ENCODE measurements around the gene AP5S1. TPM values are rescaled to one million over a fixed set of nuclear protein-coding genes. Genes with fewer than 3 reads are reported as not detected.

AP5S1 gene
- total and polyA plus RNA-seq, 2 experiments from 2014 or later, result 7.6 to 22.9 TPM

DNA sequence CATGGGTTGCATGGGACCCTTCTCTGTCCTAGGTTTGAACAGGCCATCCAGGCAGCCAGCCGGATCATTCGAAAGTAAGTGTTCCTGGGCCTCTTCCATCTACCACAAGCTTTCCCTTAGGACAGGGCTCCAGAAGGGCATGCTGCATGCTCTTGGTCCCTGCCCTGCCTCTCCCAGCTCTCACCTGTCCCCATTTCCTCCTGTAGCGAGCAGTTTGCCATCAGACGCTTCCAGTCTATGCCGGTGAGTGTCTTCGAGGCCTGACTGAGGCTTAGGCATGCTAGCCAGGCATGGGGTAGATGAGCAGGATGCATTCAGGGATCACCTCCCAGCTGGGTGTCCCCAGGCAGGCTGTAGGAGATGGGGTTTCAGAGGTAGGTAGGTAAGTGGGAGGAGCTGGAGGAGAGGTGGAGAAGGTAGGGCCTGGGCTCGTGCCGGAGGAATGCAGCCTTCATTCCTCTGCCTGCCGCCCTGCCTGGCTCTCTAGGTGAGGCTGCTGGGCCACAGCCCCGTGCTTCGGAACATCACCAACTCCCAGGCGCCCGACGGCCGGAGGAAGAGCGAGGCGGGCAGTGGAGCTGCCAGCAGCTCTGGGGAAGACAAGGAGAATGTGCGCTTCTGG, 20.0 kb upstream of the AP5S1 start:
- Histone ChIP-seq H3K4me3 (no peak overlapping the region), H3K4me1 (ENCODE audit: low read depth) (peaks cover 10% of the 10 kb centered on the region), H3K36me3 (no peaks in the 10 kb centered on the region), H3K9me3 (ENCODE audit: low read depth) (no peaks in the 10 kb centered on the region), H3K27me3 (no peaks in the 10 kb centered on the region), H3K27ac (no peak overlapping the region)
- DNase-seq (ENCODE audit: low read depth in 1 of 2, low spot score in 1 of 2), result no peak
- TF ChIP-seq, protein P1, sequence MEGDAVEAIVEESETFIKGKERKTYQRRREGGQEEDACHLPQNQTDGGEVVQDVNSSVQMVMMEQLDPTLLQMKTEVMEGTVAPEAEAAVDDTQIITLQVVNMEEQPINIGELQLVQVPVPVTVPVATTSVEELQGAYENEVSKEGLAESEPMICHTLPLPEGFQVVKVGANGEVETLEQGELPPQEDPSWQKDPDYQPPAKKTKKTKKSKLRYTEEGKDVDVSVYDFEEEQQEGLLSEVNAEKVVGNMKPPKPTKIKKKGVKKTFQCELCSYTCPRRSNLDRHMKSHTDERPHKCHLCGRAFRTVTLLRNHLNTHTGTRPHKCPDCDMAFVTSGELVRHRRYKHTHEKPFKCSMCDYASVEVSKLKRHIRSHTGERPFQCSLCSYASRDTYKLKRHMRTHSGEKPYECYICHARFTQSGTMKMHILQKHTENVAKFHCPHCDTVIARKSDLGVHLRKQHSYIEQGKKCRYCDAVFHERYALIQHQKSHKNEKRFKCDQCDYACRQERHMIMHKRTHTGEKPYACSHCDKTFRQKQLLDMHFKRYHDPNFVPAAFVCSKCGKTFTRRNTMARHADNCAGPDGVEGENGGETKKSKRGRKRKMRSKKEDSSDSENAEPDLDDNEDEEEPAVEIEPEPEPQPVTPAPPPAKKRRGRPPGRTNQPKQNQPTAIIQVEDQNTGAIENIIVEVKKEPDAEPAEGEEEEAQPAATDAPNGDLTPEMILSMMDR (IDR thresholded peaks at IDR 0.05; ENCODE audit: low read depth, low read length), result no peak

DNA sequence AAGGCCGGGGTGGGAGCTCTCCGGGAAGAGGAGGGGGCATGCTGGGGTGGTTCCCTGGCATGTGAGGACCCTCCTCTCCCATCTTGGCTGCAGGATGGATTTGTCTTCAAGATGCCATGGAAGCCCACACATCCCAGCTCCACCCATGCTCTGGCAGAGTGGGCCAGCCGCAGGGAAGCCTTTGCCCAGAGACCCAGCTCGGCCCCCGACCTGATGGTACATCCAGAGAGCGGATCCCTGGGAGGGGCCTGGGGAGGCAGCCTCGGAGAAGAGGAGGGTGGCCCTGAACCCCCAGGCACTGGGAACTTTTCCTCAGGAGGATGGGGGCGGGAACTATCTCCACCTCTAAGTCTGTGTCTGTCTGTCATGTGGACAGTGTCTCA, 19.5 kb upstream of the AP5S1 start:
- TF ChIP-seq, protein P1 (IDR thresholded peaks at IDR 0.05; ENCODE audit: low read depth, low read length), result no peak
- H3K4me3 ChIP-seq, result no peak overlapping the region
- H3K27ac ChIP-seq, result no peak overlapping the region
- H3K9me3 ChIP-seq (ENCODE audit: low read depth), result no peaks in the 10 kb centered on the region
- H3K36me3 ChIP-seq, result no peaks in the 10 kb centered on the region
- peaks cover 10% of the 10 kb centered on the region for H3K4me1 ChIP-seq (ENCODE audit: low read depth)
- DNase-seq (ENCODE audit: low read depth in 1 of 2, low spot score in 1 of 2), result no peak
- no peaks in the 10 kb centered on the region for H3K27me3 ChIP-seq

DNA sequence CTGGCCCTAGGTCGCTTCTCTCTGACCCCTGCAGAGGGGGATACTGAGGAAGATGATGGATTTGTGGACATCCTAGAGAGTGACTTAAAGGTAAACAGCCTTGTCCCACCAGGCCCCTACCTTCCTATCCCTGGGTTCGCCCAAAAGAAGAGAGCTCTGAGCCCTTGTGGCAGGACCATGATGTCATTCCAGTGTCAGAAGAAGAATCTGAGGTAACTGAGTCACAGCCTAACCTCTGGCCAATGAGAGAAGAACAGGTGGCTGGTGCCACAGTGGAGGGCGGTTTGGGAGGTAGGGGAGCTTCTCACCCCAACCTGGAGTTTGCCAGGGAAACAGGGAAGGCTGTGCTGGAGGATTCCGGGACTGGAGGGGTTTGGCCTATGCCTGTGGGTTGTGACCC, 19.0 kb upstream of the AP5S1 start:
- Histone ChIP-seq H3K27ac (no peak overlapping the region), H3K9me3 (ENCODE audit: low read depth) (no peaks in the 10 kb centered on the region), H3K36me3 (no peaks in the 10 kb centered on the region), H3K4me1 (ENCODE audit: low read depth) (peaks cover 10% of the 10 kb centered on the region), H3K4me3 (no peak overlapping the region), H3K27me3 (no peaks in the 10 kb centered on the region)
- DNase-seq (ENCODE audit: low read depth in 1 of 2, low spot score in 1 of 2), result no peak
- TF ChIP-seq, protein P1 (IDR thresholded peaks at IDR 0.05; ENCODE audit: low read depth, low read length), result no peak

DNA sequence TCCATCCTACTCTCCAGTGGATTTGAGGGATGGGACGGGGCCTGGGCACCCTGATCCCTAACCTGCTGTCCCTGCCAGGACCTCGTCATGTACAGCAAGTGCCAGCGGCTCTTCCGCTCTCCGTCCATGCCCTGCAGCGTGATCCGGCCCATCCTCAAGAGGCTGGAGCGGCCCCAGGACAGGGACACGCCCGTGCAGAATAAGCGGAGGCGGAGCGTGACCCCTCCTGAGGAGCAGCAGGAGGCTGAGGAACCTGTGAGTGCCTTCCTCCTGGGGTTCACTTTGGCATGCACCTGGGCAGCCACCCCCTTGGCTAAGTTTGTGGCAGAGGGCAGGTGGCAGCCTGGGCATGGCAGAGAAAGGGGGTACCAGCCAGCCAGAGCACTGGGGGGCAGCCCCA, 18.5 kb upstream of the AP5S1 start:
- H3K4me1 ChIP-seq (ENCODE audit: low read depth), result peaks cover 7% of the 10 kb centered on the region

DNA sequence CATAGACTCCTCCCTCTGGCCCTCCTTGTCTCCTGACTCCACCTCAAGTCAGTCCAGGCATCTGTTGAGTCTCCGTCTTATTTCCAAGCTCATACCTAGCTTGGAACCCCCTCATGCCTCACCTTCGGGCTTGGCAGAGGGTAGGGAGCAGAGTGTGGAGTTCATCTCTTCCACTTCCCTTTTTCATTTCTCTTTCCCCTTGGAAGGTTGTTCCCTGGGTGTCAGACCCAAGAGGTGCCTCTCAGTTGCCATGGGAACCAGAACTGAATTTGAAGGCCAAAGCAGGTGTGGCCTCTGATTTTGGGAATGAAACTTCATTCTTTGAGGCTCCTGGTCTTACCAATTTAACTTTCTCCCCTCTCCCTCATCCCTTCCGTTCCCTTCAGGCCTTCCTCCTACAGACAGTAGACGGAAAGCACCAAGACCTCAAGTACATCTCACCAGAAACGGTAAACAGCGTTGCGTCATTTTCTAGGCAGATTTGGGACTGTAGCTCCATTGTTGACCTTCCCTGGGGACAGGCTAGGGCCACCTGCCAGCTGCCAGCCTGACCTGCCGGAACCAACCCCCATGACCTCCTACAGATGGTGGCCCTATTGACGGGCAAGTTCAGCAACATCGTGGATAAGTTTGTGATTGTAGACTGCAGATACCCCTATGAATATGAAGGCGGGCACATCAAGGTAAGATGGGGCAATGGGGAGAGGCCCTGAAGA, 17.7 kb upstream of the AP5S1 start:
- no peak overlapping the region for H3K27ac ChIP-seq
- no peaks in the 10 kb centered on the region for H3K27me3 ChIP-seq
- no peaks in the 10 kb centered on the region for H3K9me3 ChIP-seq (ENCODE audit: low read depth)
- no peaks in the 10 kb centered on the region for H3K36me3 ChIP-seq
- peaks cover 7% of the 10 kb centered on the region for H3K4me1 ChIP-seq (ENCODE audit: low read depth)
- DNase-seq (ENCODE audit: low read depth in 1 of 2, low spot score in 1 of 2), result no peak
- no peak overlapping the region for H3K4me3 ChIP-seq
- TF ChIP-seq, protein P1 (IDR thresholded peaks at IDR 0.05; ENCODE audit: low read depth, low read length), result no peak

More for the DNA sequence above, 18.5 kb upstream of the AP5S1 start:
- no peak for DNase-seq (ENCODE audit: low read depth in 1 of 2, low spot score in 1 of 2)
- Histone ChIP-seq H3K4me3 (no peak overlapping the region), H3K36me3 (no peaks in the 10 kb centered on the region), H3K27me3 (no peaks in the 10 kb centered on the region), H3K9me3 (ENCODE audit: low read depth) (no peaks in the 10 kb centered on the region), H3K27ac (no peak overlapping the region)
- TF ChIP-seq, protein P1 (IDR thresholded peaks at IDR 0.05; ENCODE audit: low read depth, low read length), result no peak
